NCI-H1436 (cell line): ENCODE data around the gene SPTY2D1.

ENCODE experiments used
- DNase-seq: peaks from one replicate; lab custom pipeline; 2025; lab: John Stamatoyannopoulos, UW

SPTY2D1 gene

GRCh38 chr11:18563090-18563730, 70.9 kb downstream of the SPTY2D1 start:
- DNase-seq, result no peak
